ENCODE measurements around the gene PTDSS2. TPM values are rescaled to one million over a fixed set of nuclear protein-coding genes. Genes with fewer than 3 reads are reported as not detected.

The PTDSS2 gene
- total and polyA plus RNA-seq, 2 of the 13 experiments (the other 11 are each of a cell fraction or from before 2014, with no cell fraction given) = 21.7 to 26.4 TPM

GRCh38 chr11:447923-448731 lies 2.0 kb upstream of the PTDSS2 start (continued):
- TF ChIP-seq RERE (CRISPR knock-in tag; IDR thresholded peaks at IDR 0.05; ENCODE audit: low read depth) (no peak), CERS6 (CRISPR knock-in tag; IDR thresholded peaks at IDR 0.05) (no peak), HNF4G (IDR thresholded peaks at IDR 0.05; ENCODE audit: borderline replicate concordance, low read depth, low read length) (no peak), HNF4G (CRISPR knock-in tag; IDR thresholded peaks at IDR 0.05; ENCODE audit: borderline replicate concordance, low read depth) (no peak), ZNF644 (CRISPR knock-in tag; IDR thresholded peaks at IDR 0.05; ENCODE audit: low read depth) (no peak), KAT7 (CRISPR knock-in tag; IDR thresholded peaks at IDR 0.05; ENCODE audit: borderline replicate concordance) (peak; percentile 80; the same call in 1 of the 2 replicates), ZNF3 (CRISPR knock-in tag; IDR thresholded peaks at IDR 0.05) (no peak), JDP2 (CRISPR knock-in tag; IDR thresholded peaks at IDR 0.05; ENCODE audit: borderline replicate concordance) (no peak), ZSCAN20 (CRISPR knock-in tag; IDR thresholded peaks at IDR 0.05; ENCODE audit: borderline replicate concordance) (no peak), SNAI1 (CRISPR knock-in tag; IDR thresholded peaks at IDR 0.05; ENCODE audit: borderline replicate concordance) (no peak), SAFB2 (CRISPR knock-in tag; IDR thresholded peaks at IDR 0.05; ENCODE audit: borderline replicate concordance, low read depth) (0 out of 2 replicates have a peak, but pooled peaks have one; percentile 53), TEAD3 (CRISPR knock-in tag; optimal IDR thresholded peaks at IDR 0.05; ENCODE audit: borderline replicate concordance) (peak; percentile 88), ZBTB46 (CRISPR knock-in tag; IDR thresholded peaks at IDR 0.05; ENCODE audit: borderline replicate concordance) (0 out of 2 replicates have a peak, but pooled peaks have one; percentile 67), PRDM10 (CRISPR knock-in tag; IDR thresholded peaks at IDR 0.05; ENCODE audit: low read depth) (0 out of 2 replicates have a peak, but pooled peaks have one; percentile 57), ELK4 (CRISPR knock-in tag; IDR thresholded peaks at IDR 0.05; ENCODE audit: borderline replicate concordance) (no peak)
